PC-3 (cell line): ENCODE data around the gene STX3. TPM values are rescaled to one million over a fixed set of nuclear protein-coding genes. Genes with fewer than 3 reads are reported as not detected.

Source experiments
- ATAC-seq: fragments of 200-7000 bp; cut with Tn5 transposase; 2 replicates; pipeline ENCODE4 v1.9.1; 2020; ENCODE audit warnings: mild to moderate bottlenecking, moderate library complexity
- BruUV-seq: library from RNA; stranded (reverse); fragments of 400-500 nt; replicated peaks from 2 replicates; lab custom pipeline; 2021; lab: Mats Ljungman, UMichigan
- CTCF ChIA-PET: fragments of 300-600 bp; sonication (Branson Sonifier 250); formaldehyde crosslinking; loops from one replicate; lab custom pipeline; 2022; ENCODE audit warnings: antibody characterized with exemption; lab: Charles Lee
- POLR2A ChIA-PET: fragments of 300-600 bp; sonication (Branson Sonifier 250); formaldehyde crosslinking; loops from one replicate; lab custom pipeline; 2022; ENCODE audit warnings: antibody characterized with exemption; ENCODE audit not compliant: unreplicated experiment; lab: Charles Lee
- DNase-seq: peaks from one replicate; pipeline ENCODE4 v3.0.0-alpha.2; 2015
- H2AFZ ChIP-seq: fragments of 300-600 bp; sonication (generic); 2 replicates; pipeline ENCODE4 v1.6.0; 2016; ENCODE audit warnings: antibody characterized with exemption, low read length
- H3F3A ChIP-seq: fragments of 300-600 bp; sonication (generic); one replicate; pipeline ENCODE4 v1.6.0; 2017; ENCODE audit warnings: antibody characterized with exemption, low read length, control low read depth, mild to moderate bottlenecking; ENCODE audit not compliant: unreplicated experiment
- H3K27ac ChIP-seq: fragments of 300-600 bp; sonication (generic); 2 replicates; pipeline ENCODE4 v1.5.1; 2016; ENCODE audit warnings: mild to moderate bottlenecking, low read length
- H3K27me3 ChIP-seq: fragments of 300-600 bp; sonication (generic); 2 replicates; pipeline ENCODE4 v1.6.1; 2016; ENCODE audit warnings: low read length, mixed read lengths
- H3K36me3 ChIP-seq: fragments of 300-600 bp; sonication (generic); 2 replicates; pipeline ENCODE4 v1.6.1; 2016; ENCODE audit warnings: low read depth, mixed run types, low read length, mixed read lengths
- H3K4me1 ChIP-seq: fragments of 300-600 bp; sonication (generic); 2 replicates; pipeline ENCODE4 v1.5.1; 2016; ENCODE audit warnings: low read length; ENCODE audit not compliant: insufficient read depth
- H3K4me2 ChIP-seq: fragments of 300-600 bp; sonication (generic); 2 replicates; pipeline ENCODE4 v1.6.0; 2016; ENCODE audit warnings: low read length
- H3K4me3 ChIP-seq: fragments of 300-600 bp; sonication (generic); 2 replicates; pipeline ENCODE4 v1.5.1; 2016; ENCODE audit warnings: mild to moderate bottlenecking, low read length, mixed read lengths
- H3K79me2 ChIP-seq: fragments of 300-600 bp; sonication (generic); 2 replicates; pipeline ENCODE4 v1.6.1; 2017; ENCODE audit warnings: low read length, mixed read lengths
- H3K9ac ChIP-seq: fragments of 300-600 bp; sonication (generic); 2 replicates; pipeline ENCODE4 v1.6.0; 2016; ENCODE audit warnings: mild to moderate bottlenecking, low read length
- H3K9me2 ChIP-seq: fragments of 300-600 bp; sonication (generic); replicated peaks from 2 replicates; pipeline ENCODE4 v1.6.1; 2016; ENCODE audit warnings: mixed run types, low read length, mixed read lengths
- H3K9me3 ChIP-seq: fragments of 300-600 bp; sonication (generic); 2 replicates; pipeline ENCODE4 v1.6.1; 2016; ENCODE audit warnings: low read length, mixed read lengths
- H4K20me1 ChIP-seq: fragments of 300-600 bp; sonication (generic); 2 replicates; pipeline ENCODE4 v1.6.1; 2016; ENCODE audit warnings: low read length, mixed read lengths
- EZH2 ChIP-seq: fragments of 300-600 bp; sonication (generic); IDR thresholded peaks from one replicate; pipeline ENCODE4 v1.6.1; 2017; ENCODE audit warnings: antibody characterized with exemption, mild to moderate bottlenecking, low read length; ENCODE audit not compliant: unreplicated experiment
- EZH2phosphoT487 ChIP-seq: fragments of 300-600 bp; sonication (generic); IDR thresholded peaks from 2 replicates; pipeline ENCODE4 v1.6.1; 2018; ENCODE audit warnings: mild to moderate bottlenecking, antibody characterized with exemption, low read length, borderline replicate concordance
- intact Hi-C: fragments of 100-400 bp; cut with micrococcal nuclease; formaldehyde crosslinking; loops from 2 replicates; pipeline ENCODE4 v1.9.0; 2023
- total RNA-seq: library from RNA; depleted of rRNA; stranded (reverse); fragments of >200 nt; gene quantifications from 2 replicates; pipeline ENCODE4 v1.2.3, GENCODE V29; 2014
- TF ChIP-seq, protein P1 (sequence below): fragments of 300-600 bp; sonication (generic); conservative IDR thresholded peaks from 2 replicates; pipeline ENCODE4 v1.5.1; 2017; ENCODE audit warnings: antibody characterized with exemption, low read depth, mild to moderate bottlenecking, low read length

The STX3 gene
- total RNA-seq, 1 experiment from 2014 or later, result 49.8 TPM

DNA sequence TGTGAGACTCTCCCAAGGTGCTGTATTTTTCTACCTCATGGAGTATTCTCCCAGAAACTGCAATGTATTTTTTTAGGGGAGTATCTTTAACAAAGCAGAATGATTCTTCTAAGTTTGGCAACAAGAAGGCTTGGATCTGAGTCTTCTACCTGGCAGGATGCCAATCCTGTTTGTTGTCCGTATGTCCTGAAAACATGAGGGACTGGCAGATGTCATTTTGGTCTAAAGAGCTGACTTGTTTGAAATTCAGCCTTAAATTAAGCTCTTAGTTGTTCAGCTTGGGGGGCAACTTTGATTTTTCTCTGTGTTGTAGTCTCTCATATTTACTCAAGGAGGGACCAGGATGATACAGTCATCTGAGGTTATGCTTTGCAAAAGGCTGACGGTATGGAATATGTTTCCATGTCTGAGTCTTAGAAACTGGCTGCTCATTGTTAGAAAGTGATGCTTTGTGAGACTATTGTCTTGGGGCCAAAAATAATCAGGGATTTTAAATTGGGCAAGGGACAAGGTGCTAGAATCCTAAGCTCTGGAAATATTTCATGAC is 46.1 kb downstream of the STX3 start:
- ATAC-seq (peak; percentile 81), DNase-seq (peak; percentile 74)
- H4K20me1 ChIP-seq, result no peaks in the 10 kb centered on the region
- peaks cover 32% of the 10 kb centered on the region; the same call in 1 of the 2 replicates for H3K36me3 ChIP-seq
- intact Hi-C loops, result loop anchor here (2.0 to 10.0 kb wide), 3 partner anchors 14 to 266 kb away; partner anchors contain the start of gene PATL1
- no peak overlapping the region for H2AFZ ChIP-seq
- H3K27ac ChIP-seq, result peak overlapping the region; percentile 74
- TF ChIP-seq EZH2 (no peak), EZH2phosphoT487 (no peak)
- TF ChIP-seq, protein P1, sequence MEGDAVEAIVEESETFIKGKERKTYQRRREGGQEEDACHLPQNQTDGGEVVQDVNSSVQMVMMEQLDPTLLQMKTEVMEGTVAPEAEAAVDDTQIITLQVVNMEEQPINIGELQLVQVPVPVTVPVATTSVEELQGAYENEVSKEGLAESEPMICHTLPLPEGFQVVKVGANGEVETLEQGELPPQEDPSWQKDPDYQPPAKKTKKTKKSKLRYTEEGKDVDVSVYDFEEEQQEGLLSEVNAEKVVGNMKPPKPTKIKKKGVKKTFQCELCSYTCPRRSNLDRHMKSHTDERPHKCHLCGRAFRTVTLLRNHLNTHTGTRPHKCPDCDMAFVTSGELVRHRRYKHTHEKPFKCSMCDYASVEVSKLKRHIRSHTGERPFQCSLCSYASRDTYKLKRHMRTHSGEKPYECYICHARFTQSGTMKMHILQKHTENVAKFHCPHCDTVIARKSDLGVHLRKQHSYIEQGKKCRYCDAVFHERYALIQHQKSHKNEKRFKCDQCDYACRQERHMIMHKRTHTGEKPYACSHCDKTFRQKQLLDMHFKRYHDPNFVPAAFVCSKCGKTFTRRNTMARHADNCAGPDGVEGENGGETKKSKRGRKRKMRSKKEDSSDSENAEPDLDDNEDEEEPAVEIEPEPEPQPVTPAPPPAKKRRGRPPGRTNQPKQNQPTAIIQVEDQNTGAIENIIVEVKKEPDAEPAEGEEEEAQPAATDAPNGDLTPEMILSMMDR, result no peak
- H3F3A ChIP-seq, result no peaks in the 10 kb centered on the region
- peaks cover 25% of the 10 kb centered on the region for H3K4me1 ChIP-seq
- H3K27me3 ChIP-seq, result no peaks in the 10 kb centered on the region
- peak overlapping the region; percentile 30 for H3K4me2 ChIP-seq
- no peaks in the 10 kb centered on the region for H3K9me3 ChIP-seq
- no peak overlapping the region for H3K4me3 ChIP-seq
- no peaks in the 10 kb centered on the region for H3K79me2 ChIP-seq
- no peaks in the 10 kb centered on the region for H3K9me2 ChIP-seq
- CTCF ChIA-PET, result interaction anchor here (0.7 to 3.0 kb wide), 5 partner anchors 14 to 132 kb away, joined by 3 to 29 read pairs (median 5); partner anchors contain the start of genes PATL1 and STX3
- BruUV-seq, result no TSS peak
- peak overlapping the region; percentile 9; the same call in 1 of the 2 replicates for H3K9ac ChIP-seq
- POLR2A ChIA-PET, result interaction anchor here (0.6 to 1.3 kb wide), 3 partner anchors 9 to 71 kb away, joined by 3 to 6 read pairs (median 3); partner anchors contain the start of gene MRPL16

DNA sequence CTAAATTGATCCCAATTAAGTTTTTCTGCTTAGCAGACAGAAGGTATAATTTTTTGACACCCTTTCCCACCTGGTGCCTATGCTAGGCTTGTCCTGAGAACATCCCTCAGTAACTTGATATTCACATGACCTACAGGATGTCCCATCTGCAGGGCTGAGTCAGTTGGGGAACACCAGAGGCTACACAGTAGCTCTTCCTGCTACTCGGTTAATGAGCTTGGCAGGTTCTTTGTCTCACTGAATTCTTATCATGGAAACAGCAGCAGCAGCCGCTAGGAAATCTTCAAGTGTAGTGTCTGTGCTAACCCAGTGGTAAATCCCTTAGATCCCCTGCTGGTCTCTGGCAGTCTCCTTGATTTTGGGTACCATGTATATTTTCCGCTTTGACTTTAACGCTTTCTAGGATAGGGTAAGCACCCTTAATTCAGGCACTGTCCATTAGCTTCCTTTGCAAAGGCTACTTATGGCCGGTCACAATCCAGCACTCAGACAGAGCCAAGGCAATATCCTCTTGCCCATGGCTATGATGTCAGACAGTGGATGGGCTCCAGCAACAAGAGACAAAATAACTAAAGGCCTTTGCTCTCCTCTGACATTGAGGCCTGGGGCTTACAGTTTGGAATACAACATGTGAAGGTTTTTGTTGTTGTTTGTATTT is 46.9 kb downstream of the STX3 start:
- H3K27ac ChIP-seq, result peak overlapping the region; percentile 74
- no peaks in the 10 kb centered on the region for H4K20me1 ChIP-seq
- peak overlapping the region; percentile 30 for H3K4me2 ChIP-seq
- H3K79me2 ChIP-seq, result no peaks in the 10 kb centered on the region
- peak overlapping the region; percentile 9; the same call in 1 of the 2 replicates for H3K9ac ChIP-seq
- H3K9me2 ChIP-seq, result no peaks in the 10 kb centered on the region
- DNase-seq (peak; percentile 53), ATAC-seq (peak; percentile 77)
- TF ChIP-seq EZH2 (no peak), EZH2phosphoT487 (no peak)
- TF ChIP-seq, protein P1, result no peak
- CTCF ChIA-PET, result interaction anchor here (0.7 to 3.0 kb wide), 5 partner anchors 15 to 133 kb away, joined by 3 to 29 read pairs (median 5); partner anchors contain the start of genes PATL1 and STX3
- H2AFZ ChIP-seq, result no peak overlapping the region
- no peak overlapping the region for H3K4me3 ChIP-seq
- no peaks in the 10 kb centered on the region for H3K27me3 ChIP-seq
- no peaks in the 10 kb centered on the region for H3F3A ChIP-seq
- POLR2A ChIA-PET, result interaction anchor here (0.6 to 1.3 kb wide), 2 partner anchors 9 to 46 kb away, joined by 3 to 6 read pairs; partner anchors contain the start of gene MRPL16
- peaks cover 39% of the 10 kb centered on the region for H3K36me3 ChIP-seq
- no peaks in the 10 kb centered on the region for H3K9me3 ChIP-seq
- H3K4me1 ChIP-seq, result peaks cover 25% of the 10 kb centered on the region
- intact Hi-C loops, result loop anchor here (1.0 to 10.0 kb wide), 4 partner anchors 15 to 267 kb away; partner anchors contain the start of gene PATL1
- BruUV-seq, result no TSS peak
